ENCODE data around the gene POM121C.
"Not testable (repeated sequence)": the region's sequence is repeated elsewhere in the genome, so short reads cannot be mapped to it uniquely, and the experiment has no call there.

POM121C gene

DNA sequence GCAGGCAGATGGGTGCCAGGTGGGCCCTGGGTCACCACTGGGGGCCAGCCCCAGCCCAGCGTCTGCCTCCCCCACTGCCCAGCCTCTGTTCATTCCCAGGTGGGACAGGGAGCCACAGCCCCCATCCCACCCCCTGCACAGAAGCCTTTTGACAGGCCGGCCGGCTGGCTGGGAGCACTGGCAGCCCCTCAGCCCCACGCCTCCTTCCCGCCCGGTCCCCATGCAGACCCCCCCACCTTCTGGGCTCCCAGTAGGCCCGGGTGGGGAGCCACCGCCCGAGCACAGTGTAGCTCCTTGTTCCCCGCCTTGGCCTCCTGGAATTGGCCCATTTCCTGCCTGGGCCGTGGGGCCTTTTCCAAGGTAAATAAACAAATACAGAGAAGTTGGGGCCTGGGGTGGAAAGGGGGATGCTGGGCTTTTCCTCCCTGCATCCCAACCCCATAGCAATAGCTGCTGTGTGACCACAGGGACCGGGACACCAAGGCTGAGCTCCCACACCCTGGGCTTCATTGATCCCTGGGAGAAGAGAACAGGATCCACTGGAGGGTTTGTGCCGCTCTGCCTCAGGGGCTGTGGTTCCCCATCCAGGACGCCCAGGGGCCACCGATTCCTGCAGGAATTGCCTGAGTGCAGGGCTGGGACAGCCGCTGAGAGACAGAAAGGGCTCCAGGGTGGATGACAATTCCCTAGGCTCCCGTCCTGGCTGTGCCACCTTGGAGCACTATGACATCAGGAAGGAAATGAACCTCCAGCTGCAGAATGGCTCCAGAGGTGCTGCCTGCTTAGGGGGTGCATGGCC, 111.4 kb downstream of the POM121C start:
- DNase-seq, result not testable (repeated sequence)

DNA sequence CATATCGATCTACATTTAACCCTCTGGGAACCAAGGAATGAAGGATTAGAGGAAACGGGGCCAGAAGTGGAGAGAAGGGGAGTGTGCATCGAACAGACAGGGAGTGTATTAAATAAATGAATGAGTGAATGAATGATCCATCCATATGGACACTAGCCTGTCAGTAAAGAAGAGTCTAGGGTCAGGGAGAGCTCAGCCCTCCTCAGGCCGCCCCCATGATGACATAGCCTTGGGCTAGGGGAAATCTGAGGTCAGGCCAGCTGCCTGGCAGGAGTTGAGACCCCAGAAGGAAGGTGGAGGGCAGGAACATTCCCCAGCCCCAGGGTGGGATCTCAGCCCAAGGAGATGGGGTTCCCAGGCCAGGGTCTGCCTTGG, 112.0 kb downstream of the POM121C start:
- DNase-seq, result not testable (repeated sequence)

DNA sequence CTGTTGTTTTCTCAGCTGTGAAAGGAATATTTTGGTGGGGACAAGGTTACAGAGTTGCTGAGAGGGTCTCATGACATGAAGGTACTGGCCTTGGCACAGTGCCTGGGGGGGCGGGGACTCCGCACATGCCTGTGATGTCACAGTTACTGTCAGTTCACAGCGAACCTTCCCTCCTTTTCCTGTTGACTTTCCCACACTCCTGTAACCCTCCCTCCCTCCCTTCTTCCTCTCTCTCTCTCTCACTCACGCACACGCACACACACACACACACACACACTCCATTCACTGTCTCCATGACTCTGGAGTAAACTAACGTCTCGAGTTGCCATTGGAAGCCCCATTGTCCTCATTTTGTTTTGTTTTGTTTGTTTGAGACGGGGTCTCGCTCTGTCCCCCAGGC, 118.8 kb downstream of the POM121C start:
- not testable (repeated sequence) for DNase-seq

All from activated T-cell treated with anti-CD3 and anti-CD28 coated beads, Interleukin-2, amount 50 U/mL, for 48 hours (primary cell).